CD14-positive monocyte (primary cell): ENCODE results near the gene SERINC4. TPM values are rescaled to one million over a fixed set of nuclear protein-coding genes. Genes with fewer than 3 reads are reported as not detected.

Experiments used
- DNase-seq, 3 donors: peaks; one replicate each; pipeline ENCODE4 v3.0.0-alpha.2; 2011 to 2022
- H2AFZ ChIP-seq: 2 replicates; pipeline ENCODE4 v1.6.0; 2012; ENCODE audit warnings: mild to moderate bottlenecking, low read depth, low read length, inconsistent platforms; ENCODE audit not compliant: insufficient read depth, poor library complexity, severe bottlenecking
- H3K27ac ChIP-seq, 2 donors: 1 replicate in 1 of 2; 2 replicates in 1 of 2; pipeline ENCODE4 v1.5.1; 2012 to 2013; ENCODE audit warnings: low read length in 2 of 2, control low read depth in 1 of 2, inconsistent platforms in 1 of 2, low read depth in 1 of 2, mild to moderate bottlenecking in 1 of 2
- H3K27me3 ChIP-seq, 2 donors: one replicate each; pipeline versions ENCODE4 v1.6.0 to v1.6.1; 2011 to 2013; ENCODE audit warnings: low read length in 2 of 2; ENCODE audit not compliant: control insufficient read depth in 2 of 2, insufficient read depth in 2 of 2
- H3K36me3 ChIP-seq, 2 donors: replicated peaks in 1 of 2; 1 replicate in 1 of 2; 2 replicates in 1 of 2; pipeline versions ENCODE4 v1.5.1 to v1.6.1; 2012 to 2013; ENCODE audit warnings: low read length in 2 of 2, control low read depth in 1 of 2, inconsistent platforms in 1 of 2, mild to moderate bottlenecking in 1 of 2; ENCODE audit not compliant: insufficient read depth in 2 of 2, control insufficient read depth in 1 of 2
- H3K4me1 ChIP-seq, 2 donors: 1 replicate in 1 of 2; 2 replicates in 1 of 2; pipeline versions ENCODE4 v1.5.1 to v1.6.1; 2012 to 2013; ENCODE audit warnings: low read length in 2 of 2, control low read depth in 1 of 2, inconsistent platforms in 1 of 2, mild to moderate bottlenecking in 1 of 2, moderate library complexity in 1 of 2; ENCODE audit not compliant: insufficient read depth in 2 of 2, control insufficient read depth in 1 of 2
- H3K4me2 ChIP-seq: replicated peaks from 2 replicates; pipeline ENCODE3; 2012; ENCODE audit warnings: low read length, moderate library complexity, mild to moderate bottlenecking; ENCODE audit not compliant: poor library complexity, severe bottlenecking; ENCODE audit errors: extremely low read depth
- H3K4me3 ChIP-seq, 3 experiments: fragments of 200-600 bp in 1 of 3; sonication (generic) in 1 of 3; replicated peaks in 1 of 3; 1 replicate in 2 of 3; 2 replicates in 1 of 3; pipeline ENCODE4 v1.5.1; 2011 to 2013; ENCODE audit warnings: low read length in 3 of 3, mild to moderate bottlenecking in 3 of 3, control low read depth in 2 of 3, low read depth in 2 of 3, inconsistent platforms in 1 of 3, moderate library complexity in 1 of 3
- H3K79me2 ChIP-seq: 2 replicates; pipeline ENCODE4 v1.6.0; 2012; ENCODE audit warnings: mild to moderate bottlenecking, control low read depth, inconsistent platforms, low read length, moderate library complexity; ENCODE audit not compliant: insufficient read depth
- H3K9ac ChIP-seq: 2 replicates; pipeline ENCODE4 v1.6.0; 2017; ENCODE audit warnings: low read length, mild to moderate bottlenecking; ENCODE audit not compliant: insufficient read depth, poor library complexity, severe bottlenecking
- H3K9me3 ChIP-seq, 2 donors: replicated peaks in 1 of 2; 1 replicate in 1 of 2; 2 replicates in 1 of 2; pipeline versions ENCODE4 v1.5.1 to v1.6.1; 2012 to 2013; ENCODE audit warnings: low read length in 2 of 2, control low read depth in 1 of 2; ENCODE audit not compliant: control insufficient read depth in 1 of 2, insufficient read depth in 1 of 2
- H4K20me1 ChIP-seq: 2 replicates; pipeline ENCODE4 v1.6.0; 2012; ENCODE audit warnings: mild to moderate bottlenecking, low read length, control low read depth, moderate library complexity; ENCODE audit not compliant: insufficient read depth
- H3K27ac Mint-ChIP-seq, 7 donors: one replicate each; pipeline ENCODE4 v1.8.0; 2020; ENCODE audit warnings: mild to moderate bottlenecking in 7 of 7, mixed read lengths in 7 of 7, moderate library complexity in 6 of 7, inconsistent platforms in 2 of 7
- H3K27me3 Mint-ChIP-seq, 3 donors: one replicate each; pipeline ENCODE4 v1.8.0; 2021 to 2022; ENCODE audit warnings: low read depth in 3 of 3, mild to moderate bottlenecking in 3 of 3, mixed read lengths in 3 of 3, moderate library complexity in 3 of 3, inconsistent platforms in 1 of 3
- H3K36me3 Mint-ChIP-seq, 2 donors: one replicate each; pipeline ENCODE4 v1.8.0; 2020; ENCODE audit warnings: mixed read lengths in 2 of 2, inconsistent platforms in 1 of 2, mild to moderate bottlenecking in 1 of 2
- H3K4me1 Mint-ChIP-seq: one replicate; pipeline ENCODE4 v1.8.0; 2020; ENCODE audit warnings: mild to moderate bottlenecking, mixed read lengths
- H3K4me3 Mint-ChIP-seq, 2 donors: one replicate each; pipeline ENCODE4 v1.8.0; 2020; ENCODE audit warnings: mild to moderate bottlenecking in 2 of 2, mixed read lengths in 2 of 2, moderate library complexity in 1 of 2
- H3K9me3 Mint-ChIP-seq, 7 donors: one replicate each; pipeline ENCODE4 v1.8.0; 2020 to 2022; ENCODE audit warnings: mixed read lengths in 7 of 7, mild to moderate bottlenecking in 6 of 7, moderate library complexity in 6 of 7, inconsistent platforms in 2 of 7
- WGBS: methylation state at CpG from one replicate; pipeline ENCODE4 v1.1.5; 2013; ENCODE audit warnings: missing lambda C conversion rate; ENCODE audit not compliant: insufficient coverage; 5-methylcytosine and 5-hydroxymethylcytosine counted together
- intact Hi-C, 2 donors: fragments of 100-400 bp; cut with micrococcal nuclease; formaldehyde crosslinking; loops; one replicate each; pipeline versions ENCODE4 v1.15.0 to v1.15.1; 2023
- polyA plus RNA-seq, 3 donors: library from polyadenylated mRNA; depleted of rRNA in 1 of 3; unstranded in 2 of 3; stranded (reverse) in 1 of 3; fragments of 300-500 nt in 2 of 3; fragments of >200 nt in 1 of 3; fragmentation: Illumina TruSeq in 2 of 3; gene quantifications; 1 replicate in 2 of 3; 2 replicates in 1 of 3; pipeline ENCODE4 v1.2.3, GENCODE V29; 2012 to 2021
- TF ChIP-seq, protein P1 (sequence below): fragments of 200-600 bp; IDR thresholded peaks from one replicate; pipeline ENCODE4 v1.8.0; 2022; ENCODE audit warnings: antibody characterized with exemption, mild to moderate bottlenecking

The SERINC4 gene
- polyA plus RNA-seq, 3 donors = 0.09 to 0.70 (median 0.56) TPM

DNA sequence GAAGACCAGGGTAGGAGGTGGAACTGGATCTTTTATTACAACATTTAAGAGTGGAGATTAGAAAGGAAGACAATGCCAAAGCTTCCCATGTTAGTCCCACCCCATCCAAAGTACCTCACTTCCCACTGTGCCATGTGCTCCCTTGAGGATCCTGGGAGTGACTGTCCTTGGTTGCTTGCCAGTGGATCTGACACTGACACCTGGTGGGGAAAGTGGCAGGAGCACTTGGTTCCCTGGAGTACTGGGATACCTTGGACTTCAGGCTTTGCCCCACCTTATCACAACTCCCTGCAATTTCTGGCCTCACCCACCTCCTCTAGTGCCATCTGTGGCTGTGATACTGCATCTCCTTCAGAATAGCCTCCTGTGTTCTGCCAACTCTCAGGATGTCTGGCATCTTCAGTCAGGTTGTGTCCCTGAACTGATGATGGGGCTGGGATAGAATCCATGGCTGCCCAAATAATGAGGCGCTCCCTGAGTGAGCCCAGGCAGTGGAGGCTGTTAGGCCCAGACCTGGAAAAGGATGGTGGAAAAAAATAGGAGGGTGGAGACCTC is 24.5 kb downstream of the SERINC4 start:
- no CpG with 5 or more reads among the region's 1 CpG for WGBS
- Histone ChIP-seq H2AFZ (no peak overlapping the region), H3K27me3 (no peaks in the 10 kb centered on the region), H3K4me1 (peaks cover 19 to 32% of the 10 kb centered on the region in 2 donors), H3K4me3 (no peak overlapping the region), H3K27ac (no peak overlapping the region), H4K20me1 (peaks cover 5% of the 10 kb centered on the region), H3K9me3 (no peaks in the 10 kb centered on the region), H3K36me3 (peaks cover 17 to 36% of the 10 kb centered on the region in 2 donors), H3K4me2 (no peak overlapping the region), H3K9ac (no peak overlapping the region), H3K79me2 (no peaks in the 10 kb centered on the region)
- intact Hi-C loops = no loop called here
- H3K36me3 Mint-ChIP-seq = peaks cover 20 to 30% of the 10 kb centered on the region in 2 donors
- peaks cover 30% of the 10 kb centered on the region for H3K4me1 Mint-ChIP-seq
- peaks cover 0 to 3% (median 2%) of the 10 kb centered on the region in 3 donors for H3K27me3 Mint-ChIP-seq
- H3K9me3 Mint-ChIP-seq = no peaks in the 10 kb centered on the region
- DNase-seq = peak in 1 of 3 donors; percentile 26
- TF ChIP-seq, protein P1, sequence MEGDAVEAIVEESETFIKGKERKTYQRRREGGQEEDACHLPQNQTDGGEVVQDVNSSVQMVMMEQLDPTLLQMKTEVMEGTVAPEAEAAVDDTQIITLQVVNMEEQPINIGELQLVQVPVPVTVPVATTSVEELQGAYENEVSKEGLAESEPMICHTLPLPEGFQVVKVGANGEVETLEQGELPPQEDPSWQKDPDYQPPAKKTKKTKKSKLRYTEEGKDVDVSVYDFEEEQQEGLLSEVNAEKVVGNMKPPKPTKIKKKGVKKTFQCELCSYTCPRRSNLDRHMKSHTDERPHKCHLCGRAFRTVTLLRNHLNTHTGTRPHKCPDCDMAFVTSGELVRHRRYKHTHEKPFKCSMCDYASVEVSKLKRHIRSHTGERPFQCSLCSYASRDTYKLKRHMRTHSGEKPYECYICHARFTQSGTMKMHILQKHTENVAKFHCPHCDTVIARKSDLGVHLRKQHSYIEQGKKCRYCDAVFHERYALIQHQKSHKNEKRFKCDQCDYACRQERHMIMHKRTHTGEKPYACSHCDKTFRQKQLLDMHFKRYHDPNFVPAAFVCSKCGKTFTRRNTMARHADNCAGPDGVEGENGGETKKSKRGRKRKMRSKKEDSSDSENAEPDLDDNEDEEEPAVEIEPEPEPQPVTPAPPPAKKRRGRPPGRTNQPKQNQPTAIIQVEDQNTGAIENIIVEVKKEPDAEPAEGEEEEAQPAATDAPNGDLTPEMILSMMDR = no peak
- H3K4me3 Mint-ChIP-seq = peak overlapping the region in 1 of 2 donors; percentile 93
- peak overlapping the region in 2 of 7 donors; percentile 20 to 74 for H3K27ac Mint-ChIP-seq

- H3K4me3 Mint-ChIP-seq = no peak overlapping the region
- DNase-seq = no peak
- peaks cover 31 to 42% of the 10 kb centered on the region in 2 donors for H3K36me3 Mint-ChIP-seq
- TF ChIP-seq, protein P1 = no peak
- Histone ChIP-seq H3K4me3 (no peak overlapping the region), H3K4me2 (no peak overlapping the region), H3K9ac (no peak overlapping the region), H3K9me3 (no peaks in the 10 kb centered on the region), H4K20me1 (peaks cover 5% of the 10 kb centered on the region), H3K36me3 (peaks cover 22 to 49% of the 10 kb centered on the region in 2 donors), H3K27me3 (no peaks in the 10 kb centered on the region), H3K27ac (no peak overlapping the region), H2AFZ (no peak overlapping the region), H3K79me2 (no peaks in the 10 kb centered on the region), H3K4me1 (peaks cover 19 to 32% of the 10 kb centered on the region in 2 donors)
- H3K27me3 Mint-ChIP-seq = peaks cover 0 to 3% (median 2%) of the 10 kb centered on the region in 3 donors
- intact Hi-C loops = no loop called here
- peaks cover 30% of the 10 kb centered on the region for H3K4me1 Mint-ChIP-seq
- H3K9me3 Mint-ChIP-seq = no peaks in the 10 kb centered on the region
- 94% methylated on average over 4 of the region's 4 CpGs for WGBS
- peak overlapping the region in 2 of 7 donors; percentile 18 to 43 for H3K27ac Mint-ChIP-seq
Observed at GRCh38 chr15:43774062-43774461, 26.0 kb downstream of the SERINC4 start.
